WERI-Rb-1 (cell line): Measurements from ENCODE around the gene TMEM272.

Experiments
- DNase-seq: peaks from one replicate; pipeline ENCODE4 v3.0.0-alpha.2; 2020
- H3K27ac ChIP-seq: fragments of 250-450 bp; sonication (Bioruptor Pico); 2 replicates; pipeline ENCODE4 v1.5.1; 2020; ENCODE audit warnings: mild to moderate bottlenecking, moderate library complexity
- H3K27me3 ChIP-seq: fragments of 250-450 bp; sonication (Bioruptor Pico); 2 replicates; pipeline ENCODE4 v1.5.1; 2021; ENCODE audit warnings: mild to moderate bottlenecking, low read depth, moderate library complexity; ENCODE audit not compliant: insufficient read depth, severe bottlenecking
- H3K36me3 ChIP-seq: fragments of 250-450 bp; sonication (Bioruptor Pico); 2 replicates; pipeline ENCODE4 v1.5.1; 2020; ENCODE audit warnings: mild to moderate bottlenecking, moderate library complexity
- H3K4me3 ChIP-seq: 2 replicates; pipeline ENCODE4 v1.5.1; 2011; ENCODE audit warnings: low read depth, mild to moderate bottlenecking, control low read depth, low read length
- H3K9me3 ChIP-seq: fragments of 250-450 bp; sonication (Bioruptor Pico); 2 replicates; pipeline ENCODE4 v1.5.1; 2021; ENCODE audit warnings: mild to moderate bottlenecking, moderate library complexity; ENCODE audit not compliant: severe bottlenecking
- TF ChIP-seq, protein P1 (sequence below): IDR thresholded peaks from 2 replicates; pipeline ENCODE4 v1.5.1; 2011; ENCODE audit warnings: low read depth, mild to moderate bottlenecking, control low read depth, inconsistent platforms, low read length

The TMEM272 gene

DNA sequence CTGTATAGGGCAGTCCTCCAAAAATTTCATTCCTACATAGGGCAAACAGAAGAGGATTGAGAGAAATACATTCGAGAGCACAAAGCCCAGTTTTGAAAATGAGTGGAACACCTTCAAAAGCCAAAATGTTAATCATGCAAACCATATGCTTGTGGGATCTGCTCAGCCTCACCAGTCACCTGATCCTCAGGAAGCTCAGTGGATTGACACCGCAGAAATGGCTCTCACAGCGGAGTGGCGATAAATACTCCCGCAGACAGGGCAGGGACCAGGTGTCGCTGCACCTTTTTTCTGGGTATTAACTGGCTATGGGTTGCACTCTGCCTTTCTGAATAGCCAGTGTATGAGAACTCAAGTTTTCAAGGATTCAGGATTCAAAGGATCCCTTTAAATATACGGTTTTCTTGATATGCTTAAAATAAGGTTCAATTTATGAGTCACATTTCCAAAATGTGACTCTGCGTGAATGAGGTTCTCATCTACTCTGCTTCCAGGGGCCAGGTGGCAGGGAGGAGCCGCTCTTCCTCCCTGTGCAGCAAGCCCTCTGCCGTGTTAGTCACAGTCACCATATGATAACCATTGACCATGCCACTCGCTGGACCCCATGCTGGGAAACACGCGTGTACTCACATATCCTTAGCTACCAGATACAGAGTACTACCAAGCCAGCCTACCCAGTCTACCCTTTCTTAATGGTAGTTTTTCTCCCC is 22.7 kb downstream of the TMEM272 start:
- Histone ChIP-seq H3K36me3 (no peaks in the 10 kb centered on the region), H3K27ac (peak overlapping the region; percentile 42), H3K9me3 (no peaks in the 10 kb centered on the region), H3K4me3 (no peak overlapping the region), H3K27me3 (no peaks in the 10 kb centered on the region)
- TF ChIP-seq, protein P1, sequence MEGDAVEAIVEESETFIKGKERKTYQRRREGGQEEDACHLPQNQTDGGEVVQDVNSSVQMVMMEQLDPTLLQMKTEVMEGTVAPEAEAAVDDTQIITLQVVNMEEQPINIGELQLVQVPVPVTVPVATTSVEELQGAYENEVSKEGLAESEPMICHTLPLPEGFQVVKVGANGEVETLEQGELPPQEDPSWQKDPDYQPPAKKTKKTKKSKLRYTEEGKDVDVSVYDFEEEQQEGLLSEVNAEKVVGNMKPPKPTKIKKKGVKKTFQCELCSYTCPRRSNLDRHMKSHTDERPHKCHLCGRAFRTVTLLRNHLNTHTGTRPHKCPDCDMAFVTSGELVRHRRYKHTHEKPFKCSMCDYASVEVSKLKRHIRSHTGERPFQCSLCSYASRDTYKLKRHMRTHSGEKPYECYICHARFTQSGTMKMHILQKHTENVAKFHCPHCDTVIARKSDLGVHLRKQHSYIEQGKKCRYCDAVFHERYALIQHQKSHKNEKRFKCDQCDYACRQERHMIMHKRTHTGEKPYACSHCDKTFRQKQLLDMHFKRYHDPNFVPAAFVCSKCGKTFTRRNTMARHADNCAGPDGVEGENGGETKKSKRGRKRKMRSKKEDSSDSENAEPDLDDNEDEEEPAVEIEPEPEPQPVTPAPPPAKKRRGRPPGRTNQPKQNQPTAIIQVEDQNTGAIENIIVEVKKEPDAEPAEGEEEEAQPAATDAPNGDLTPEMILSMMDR: no peak
- peak; percentile 35 for DNase-seq

DNA sequence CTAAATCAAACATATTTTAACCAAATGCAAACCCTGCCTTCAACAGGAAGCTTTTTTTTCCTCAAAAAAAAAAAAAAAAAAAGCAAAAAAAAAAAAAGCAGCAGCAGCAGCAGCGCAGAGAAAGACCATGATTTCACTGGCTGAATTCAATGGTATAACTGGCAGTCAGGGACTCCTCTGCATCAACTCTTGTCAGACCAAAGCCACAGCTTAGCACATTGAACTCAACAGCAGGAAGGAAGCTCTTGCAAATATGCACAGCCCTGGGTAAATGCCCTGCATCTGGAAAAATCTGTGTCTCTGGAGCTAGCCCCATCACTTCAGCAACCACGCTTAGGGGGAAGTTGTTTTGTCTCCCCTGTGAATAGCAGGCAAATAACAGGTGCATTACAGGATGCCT is 23.4 kb downstream of the TMEM272 start:
- Histone ChIP-seq H3K27me3 (no peaks in the 10 kb centered on the region), H3K9me3 (no peaks in the 10 kb centered on the region), H3K4me3 (no peak overlapping the region), H3K36me3 (no peaks in the 10 kb centered on the region), H3K27ac (no peak overlapping the region)
- TF ChIP-seq, protein P1: no peak
- DNase-seq: no peak

DNA sequence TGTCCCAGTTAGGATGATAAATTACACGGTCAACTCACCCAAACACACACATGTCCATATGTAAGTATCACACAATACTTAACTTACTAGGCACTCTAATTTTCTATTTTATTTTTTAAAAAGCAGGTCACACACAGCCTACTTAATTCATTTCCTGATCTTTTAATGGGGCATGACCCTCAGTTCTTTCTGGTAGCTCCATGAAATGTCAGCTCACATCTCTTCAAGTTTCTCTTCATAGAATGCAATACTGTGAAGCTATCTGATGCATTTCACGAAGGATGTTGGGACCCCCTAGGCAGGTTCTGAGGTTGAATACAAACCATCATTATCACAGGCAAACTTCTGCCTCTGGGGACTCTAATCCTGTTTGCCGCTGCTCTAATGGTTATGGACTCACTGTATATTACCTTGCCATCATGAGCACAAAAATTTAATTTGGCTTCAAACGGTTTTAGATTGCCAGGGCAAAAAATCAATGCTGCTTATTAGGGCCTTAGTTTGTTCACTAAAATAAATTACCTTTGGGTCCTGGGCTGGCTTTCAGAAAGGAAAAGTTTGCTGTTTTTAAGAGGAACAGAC is 24.9 kb downstream of the TMEM272 start:
- Histone ChIP-seq H3K27ac (no peak overlapping the region), H3K27me3 (no peaks in the 10 kb centered on the region), H3K4me3 (no peak overlapping the region), H3K9me3 (no peaks in the 10 kb centered on the region), H3K36me3 (no peaks in the 10 kb centered on the region)
- TF ChIP-seq, protein P1: no peak
- DNase-seq: no peak

DNA sequence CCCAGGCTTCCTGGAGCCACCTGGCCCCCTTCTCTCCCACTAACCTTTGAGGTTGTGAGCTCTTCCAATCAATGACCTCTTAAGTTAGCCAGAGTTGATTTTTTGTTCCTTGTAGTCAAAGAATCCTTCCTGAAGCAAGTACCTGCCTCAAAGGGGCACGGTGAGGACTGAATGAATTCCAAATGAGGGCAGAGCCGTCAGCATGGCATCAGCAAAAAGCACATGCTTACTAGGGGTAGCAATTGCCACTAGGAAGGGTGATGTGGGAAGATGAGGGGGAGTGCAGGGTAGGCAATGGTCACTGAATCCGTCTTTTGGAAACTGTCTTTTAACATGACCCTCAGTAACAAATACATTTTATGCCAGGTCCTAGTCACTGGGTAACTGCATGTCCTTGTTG is 25.4 kb downstream of the TMEM272 start:
- H3K36me3 ChIP-seq: no peaks in the 10 kb centered on the region
- H3K4me3 ChIP-seq: no peak overlapping the region
- no peaks in the 10 kb centered on the region for H3K9me3 ChIP-seq
- no peak overlapping the region for H3K27ac ChIP-seq
- no peaks in the 10 kb centered on the region for H3K27me3 ChIP-seq
- DNase-seq: no peak
- TF ChIP-seq, protein P1: no peak

DNA sequence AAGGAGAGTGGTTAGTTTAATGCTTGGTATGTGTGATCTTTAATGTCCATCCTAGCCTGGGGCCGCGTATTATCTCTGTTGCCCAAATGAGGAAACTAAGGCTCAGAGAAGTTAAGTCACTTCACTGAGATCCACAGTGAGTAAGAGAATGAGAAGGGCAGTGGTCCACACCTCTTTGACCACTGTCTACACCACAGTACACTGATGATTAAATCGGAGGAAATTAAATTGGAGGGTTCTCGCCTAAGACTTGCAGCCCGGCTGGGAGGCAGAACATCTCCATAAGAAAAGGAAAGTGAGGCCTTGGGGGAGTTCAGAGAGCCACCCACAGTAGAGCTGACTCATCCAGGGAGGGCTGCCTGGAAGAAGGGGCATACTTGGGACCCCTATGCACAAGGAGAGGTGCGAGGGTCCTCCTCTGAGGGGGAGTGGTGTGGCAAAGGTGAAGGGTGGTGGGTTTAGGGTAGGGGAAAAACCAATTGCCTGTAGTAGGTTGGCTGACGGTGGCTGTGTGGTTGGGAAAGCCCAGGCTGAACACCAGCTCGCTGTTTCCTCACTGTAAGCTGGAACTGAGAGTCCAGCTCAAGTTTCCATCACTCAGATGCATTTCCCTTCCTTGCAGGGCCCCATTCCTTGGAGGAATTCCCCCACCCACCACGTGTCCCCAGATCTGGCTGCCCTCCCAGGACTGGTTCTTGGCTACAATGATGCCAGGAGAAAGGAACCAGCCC is 26.0 kb downstream of the TMEM272 start:
- H3K4me3 ChIP-seq: no peak overlapping the region
- H3K27ac ChIP-seq: no peak overlapping the region
- no peak for DNase-seq
- no peaks in the 10 kb centered on the region for H3K9me3 ChIP-seq
- H3K36me3 ChIP-seq: no peaks in the 10 kb centered on the region
- H3K27me3 ChIP-seq: no peaks in the 10 kb centered on the region
- TF ChIP-seq, protein P1: no peak
